ENCODE results near the gene LDLRAD4.

LDLRAD4 gene

GRCh38 chr18:13525381-13526029 lies 306.9 kb downstream of the LDLRAD4 start:
- TF ChIP-seq GATA3 (IDR thresholded peaks at IDR 0.05; ENCODE audit: low read depth, low read length), result no peak
- TF ChIP-seq GATA2 (IDR thresholded peaks at IDR 0.05; ENCODE audit: low read depth, low read length), result no peak

- no peak for TF ChIP-seq GATA3 (IDR thresholded peaks at IDR 0.05; ENCODE audit: low read depth, low read length)
- TF ChIP-seq GATA2 (IDR thresholded peaks at IDR 0.05; ENCODE audit: low read depth, low read length), result no peak
Measured at GRCh38 chr18:13526519-13526918, 308.0 kb downstream of the LDLRAD4 start.

GRCh38 chr18:13527256-13527655 lies 308.7 kb downstream of the LDLRAD4 start:
- TF ChIP-seq GATA3 (IDR thresholded peaks at IDR 0.05; ENCODE audit: low read depth, low read length), result no peak
- TF ChIP-seq GATA2 (IDR thresholded peaks at IDR 0.05; ENCODE audit: low read depth, low read length), result no peak

GRCh38 chr18:13527730-13528129 lies 309.2 kb downstream of the LDLRAD4 start:
- TF ChIP-seq GATA2 (IDR thresholded peaks at IDR 0.05; ENCODE audit: low read depth, low read length) (no peak), GATA3 (IDR thresholded peaks at IDR 0.05; ENCODE audit: low read depth, low read length) (no peak)

- TF ChIP-seq GATA2 (IDR thresholded peaks at IDR 0.05; ENCODE audit: low read depth, low read length) (no peak), GATA3 (IDR thresholded peaks at IDR 0.05; ENCODE audit: low read depth, low read length) (no peak)
Measured at GRCh38 chr18:13528739-13529392, 310.3 kb downstream of the LDLRAD4 start.

GRCh38 chr18:13530033-13530878 lies 311.7 kb downstream of the LDLRAD4 start:
- no peak for TF ChIP-seq GATA2 (IDR thresholded peaks at IDR 0.05; ENCODE audit: low read depth, low read length)
- TF ChIP-seq GATA3 (IDR thresholded peaks at IDR 0.05; ENCODE audit: low read depth, low read length), result no peak

GRCh38 chr18:13530879-13531387 lies 312.4 kb downstream of the LDLRAD4 start:
- TF ChIP-seq GATA2 (IDR thresholded peaks at IDR 0.05; ENCODE audit: low read depth, low read length), result no peak
- no peak for TF ChIP-seq GATA3 (IDR thresholded peaks at IDR 0.05; ENCODE audit: low read depth, low read length)

GRCh38 chr18:13531681-13532325 lies 313.2 kb downstream of the LDLRAD4 start:
- TF ChIP-seq GATA3 (IDR thresholded peaks at IDR 0.05; ENCODE audit: low read depth, low read length) (no peak), GATA2 (IDR thresholded peaks at IDR 0.05; ENCODE audit: low read depth, low read length) (no peak)

- TF ChIP-seq GATA3 (IDR thresholded peaks at IDR 0.05; ENCODE audit: low read depth, low read length), result no peak
- no peak for TF ChIP-seq GATA2 (IDR thresholded peaks at IDR 0.05; ENCODE audit: low read depth, low read length)
Measured at GRCh38 chr18:13532406-13533075, 314.0 kb downstream of the LDLRAD4 start.

GRCh38 chr18:13534631-13535030 lies 316.1 kb downstream of the LDLRAD4 start:
- no peak for TF ChIP-seq GATA2 (IDR thresholded peaks at IDR 0.05; ENCODE audit: low read depth, low read length)
- TF ChIP-seq GATA3 (IDR thresholded peaks at IDR 0.05; ENCODE audit: low read depth, low read length), result no peak

- no peak for TF ChIP-seq GATA3 (IDR thresholded peaks at IDR 0.05; ENCODE audit: low read depth, low read length)
- TF ChIP-seq GATA2 (IDR thresholded peaks at IDR 0.05; ENCODE audit: low read depth, low read length), result no peak
Measured at GRCh38 chr18:13536578-13536977, 318.0 kb downstream of the LDLRAD4 start.

- TF ChIP-seq GATA3 (IDR thresholded peaks at IDR 0.05; ENCODE audit: low read depth, low read length), result no peak
Measured at GRCh38 chr18:13537022-13537780, 318.6 kb downstream of the LDLRAD4 start.

GRCh38 chr18:13538630-13539029 lies 320.1 kb downstream of the LDLRAD4 start:
- no peak for TF ChIP-seq GATA3 (IDR thresholded peaks at IDR 0.05; ENCODE audit: low read depth, low read length)
- TF ChIP-seq GATA2 (IDR thresholded peaks at IDR 0.05; ENCODE audit: low read depth, low read length), result no peak
